HG02678 (cell line): ENCODE measurements around the gene DNAJC1.
A peak's percentile ranks its signal among the peaks of the same experiment; 100 is the strongest.

ENCODE experiments used
- ATAC-seq: cut with Tn5 transposase; IDR thresholded peaks from one replicate; pipeline ENCODE4 v1.9.1; 2021; ENCODE audit warnings: mild to moderate bottlenecking, moderate library complexity; ENCODE audit not compliant: unreplicated experiment

The DNAJC1 gene

GRCh38 chr10:21961847-21962246 is 41.7 kb downstream of the DNAJC1 start:
- no peak for ATAC-seq

DNA sequence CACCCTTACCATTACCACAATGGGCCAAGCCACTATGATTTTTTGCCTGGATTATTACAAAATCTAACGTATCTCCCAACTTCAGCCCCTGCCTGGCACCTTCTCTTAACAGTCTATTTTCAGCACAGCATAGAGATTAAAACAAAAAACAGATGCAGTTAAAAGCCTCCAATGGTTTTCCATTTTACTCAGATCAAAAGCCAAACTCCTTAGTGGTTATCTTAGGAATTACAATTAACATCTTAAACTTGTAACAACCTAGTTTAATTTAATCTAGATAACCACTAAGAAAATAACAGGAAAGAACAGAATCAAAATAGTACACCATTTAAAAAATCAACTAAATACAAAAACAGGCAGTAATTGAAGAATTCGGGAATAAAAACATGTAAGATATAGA is 43.5 kb downstream of the DNAJC1 start:
- ATAC-seq, result no peak

DNA sequence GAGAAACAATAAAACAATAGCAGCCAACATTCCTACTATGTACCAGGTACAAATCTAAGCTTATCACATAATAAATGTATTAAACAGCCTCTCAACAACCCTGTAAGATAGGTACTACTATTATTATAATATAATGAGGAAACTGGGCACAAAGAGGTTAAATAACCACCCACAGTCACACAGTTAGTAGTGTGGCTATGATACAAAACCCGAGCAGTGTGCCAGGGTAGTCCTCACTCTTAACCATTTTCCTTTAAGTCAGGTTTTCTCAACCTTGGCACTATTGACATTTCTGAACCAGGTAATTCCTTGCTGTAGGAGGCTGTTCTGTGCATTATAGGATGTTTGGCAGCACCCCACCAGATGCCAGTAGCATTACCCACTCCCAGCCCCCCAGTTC is 48.8 kb downstream of the DNAJC1 start:
- ATAC-seq, result no peak

DNA sequence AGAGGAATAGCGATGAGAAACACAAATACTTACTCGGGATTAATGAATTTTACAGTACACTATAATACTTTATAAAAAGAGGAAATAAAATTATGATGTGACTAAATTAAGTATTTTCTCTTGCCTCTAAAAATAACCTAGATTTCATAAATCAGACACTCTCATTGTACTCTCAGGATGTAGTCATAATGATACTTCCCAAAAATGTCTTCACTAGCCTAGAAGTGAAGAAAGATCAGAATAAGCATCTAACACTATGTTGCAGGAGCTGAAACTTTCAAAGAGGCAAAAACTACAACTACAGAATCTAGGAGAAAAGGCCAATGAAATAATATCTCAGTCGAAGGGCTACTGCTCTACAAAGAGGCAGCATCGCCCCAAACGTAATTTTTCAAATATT is 49.4 kb downstream of the DNAJC1 start:
- ATAC-seq, result peak; percentile 39

- no peak for ATAC-seq
These were observed 49.9 kb downstream of the DNAJC1 start for GRCh38 chr10:21953585-21954057.

DNA sequence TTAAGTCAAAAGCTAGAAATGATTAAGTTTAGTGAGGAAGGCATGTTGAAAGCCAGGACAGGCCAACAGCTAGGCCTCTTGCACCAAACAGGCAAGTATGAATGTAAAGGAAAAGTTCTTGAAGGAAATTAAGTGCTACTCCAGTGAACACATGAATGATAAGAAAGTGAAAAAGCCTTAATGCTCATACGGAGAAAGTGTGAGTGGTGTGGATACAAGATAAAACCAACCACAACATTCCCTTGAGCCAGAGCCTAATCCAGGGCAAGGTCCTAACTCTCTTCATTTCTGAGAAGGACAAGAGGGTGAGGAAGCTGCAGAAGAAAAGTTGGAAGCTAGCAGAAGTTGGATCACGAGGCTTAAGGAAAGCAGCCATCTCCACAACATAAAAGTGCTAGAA is 53.0 kb downstream of the DNAJC1 start:
- ATAC-seq, result no peak

DNA sequence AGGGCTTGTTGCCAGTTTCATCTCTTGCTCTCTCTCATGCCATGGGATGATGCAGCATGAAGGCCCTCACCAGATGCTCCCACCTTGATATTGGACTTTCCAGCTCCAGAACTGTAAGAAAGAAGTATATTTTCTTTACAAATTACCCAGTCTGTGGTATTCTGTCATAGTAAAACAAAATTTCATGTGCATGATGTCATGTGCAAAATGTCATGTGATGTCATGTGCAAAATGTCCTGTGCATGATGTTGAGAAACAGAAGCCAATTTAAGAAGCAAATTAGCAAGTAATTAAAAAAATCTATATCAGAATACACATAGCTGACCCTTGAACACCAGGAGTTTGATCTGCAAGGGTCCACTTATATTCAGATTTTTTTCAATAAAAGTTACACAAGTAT is 56.6 kb downstream of the DNAJC1 start:
- ATAC-seq, result no peak

- no peak for ATAC-seq
These were observed 58.7 kb downstream of the DNAJC1 start for GRCh38 chr10:21944727-21945386.

GRCh38 chr10:21943633-21944265 is 59.8 kb downstream of the DNAJC1 start:
- no peak for ATAC-seq

DNA sequence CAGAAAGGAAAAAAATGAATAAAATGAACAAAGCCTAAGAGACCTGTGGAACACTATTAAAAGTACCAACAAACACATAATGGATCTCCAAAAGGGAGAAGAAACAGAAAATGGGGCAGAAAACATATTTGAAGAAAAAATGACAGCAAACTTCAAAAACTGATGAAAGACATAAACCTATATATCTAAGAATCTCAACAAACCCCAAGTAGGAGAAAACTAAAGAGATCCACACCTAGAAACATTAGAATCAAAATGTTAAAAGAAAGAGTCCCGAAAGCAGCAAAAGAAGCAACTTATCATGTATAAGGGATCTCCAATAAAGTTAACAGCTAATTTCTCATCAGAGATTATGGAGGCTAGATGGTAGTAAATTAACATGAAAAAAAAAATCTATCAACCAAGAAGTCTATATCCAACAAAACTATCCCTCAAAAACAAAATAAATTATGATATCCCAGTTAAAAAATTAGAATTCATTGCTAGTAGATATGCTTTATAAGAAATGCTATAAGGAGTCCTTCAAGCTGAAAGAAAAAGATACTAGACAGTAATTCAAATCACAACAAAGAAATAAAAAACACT is 68.0 kb downstream of the DNAJC1 start:
- no peak for ATAC-seq

DNA sequence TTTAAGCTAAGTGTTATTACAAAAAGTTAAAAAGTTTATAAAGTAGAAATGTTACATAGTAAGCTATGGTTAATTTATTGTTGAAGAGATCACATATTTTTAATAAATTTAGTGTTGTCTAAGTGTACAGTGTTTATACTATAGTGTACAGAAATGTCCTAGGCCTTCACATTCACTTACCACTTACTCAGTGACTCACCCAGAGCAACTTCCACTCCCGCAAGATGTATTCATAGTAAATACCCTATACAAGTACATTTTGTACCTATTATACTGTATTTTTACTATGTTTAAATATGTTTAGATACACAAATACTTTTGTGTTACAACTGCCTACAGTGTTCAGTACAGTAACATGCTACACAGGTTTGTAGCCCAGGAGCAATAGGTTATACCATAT is 69.2 kb downstream of the DNAJC1 start:
- no peak for ATAC-seq

DNA sequence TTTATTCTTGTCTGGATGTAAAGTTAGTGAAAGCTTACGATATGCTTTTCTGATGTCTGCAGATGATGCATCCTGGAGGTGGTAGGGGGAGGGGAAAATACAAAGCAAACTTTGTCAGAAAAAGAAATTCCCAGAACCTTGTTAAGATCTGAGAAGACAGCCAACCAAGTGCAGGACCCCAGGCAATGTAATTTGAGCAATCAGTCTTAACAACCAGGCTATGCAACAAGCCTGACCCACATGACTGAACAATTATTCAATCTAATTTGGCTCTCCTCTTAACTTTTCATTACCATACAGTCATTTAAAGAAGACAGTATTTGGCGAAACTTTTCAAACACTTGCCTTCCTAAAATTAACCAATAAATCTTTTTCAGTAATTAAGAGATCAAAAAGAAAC is 74.5 kb downstream of the DNAJC1 start:
- no peak for ATAC-seq

DNA sequence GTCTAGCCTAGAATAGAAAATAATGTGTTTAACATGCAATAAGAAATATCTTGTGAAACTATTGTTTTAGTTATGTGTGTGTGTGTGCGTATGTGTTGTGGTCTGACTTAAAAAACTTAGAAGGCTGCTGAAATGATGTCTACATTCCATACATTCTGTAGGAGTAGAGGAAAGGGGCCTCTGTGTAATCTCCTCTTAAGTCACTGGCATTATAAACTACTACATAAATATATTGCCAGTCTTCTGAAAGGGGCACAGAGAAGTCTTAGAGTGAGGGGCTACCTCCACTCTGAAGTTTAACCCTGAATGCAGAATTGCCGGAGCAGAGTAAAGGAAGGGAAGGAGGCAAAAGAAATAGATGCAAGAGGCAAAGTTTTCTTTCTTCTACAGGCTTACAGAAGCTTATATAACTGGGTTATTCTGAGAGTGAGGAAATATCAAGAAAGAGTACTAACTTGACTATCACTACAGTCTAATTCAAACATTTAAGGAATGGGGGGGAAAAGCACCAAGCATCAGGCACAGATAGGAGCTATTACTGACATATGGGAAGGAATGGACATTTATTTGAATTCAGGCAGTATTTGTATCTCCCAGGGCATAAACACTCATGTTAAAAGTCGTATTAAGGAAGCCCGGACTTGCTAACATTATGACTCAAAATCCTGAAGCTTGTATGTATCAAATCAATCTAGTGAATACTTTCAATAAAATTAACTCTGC is 75.7 kb downstream of the DNAJC1 start:
- no peak for ATAC-seq

DNA sequence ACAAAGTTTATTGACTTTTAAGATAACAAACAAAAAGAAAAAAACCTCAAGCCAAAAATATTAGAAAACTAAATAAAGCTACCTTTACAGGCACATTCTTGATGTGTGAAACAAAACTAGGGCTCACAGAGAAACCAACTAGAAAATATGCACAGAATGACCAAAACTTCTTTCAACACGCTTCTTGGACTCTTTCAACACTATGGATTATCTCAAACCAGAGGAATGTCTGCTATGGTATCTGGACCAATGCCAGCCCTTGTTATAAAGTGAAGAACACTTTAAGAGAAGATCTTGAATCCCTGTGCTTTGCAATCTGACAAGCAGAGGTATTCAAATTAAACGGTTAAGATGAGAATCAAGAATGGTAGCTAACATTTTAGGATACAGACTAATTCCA is 76.6 kb downstream of the DNAJC1 start:
- ATAC-seq, result no peak

DNA sequence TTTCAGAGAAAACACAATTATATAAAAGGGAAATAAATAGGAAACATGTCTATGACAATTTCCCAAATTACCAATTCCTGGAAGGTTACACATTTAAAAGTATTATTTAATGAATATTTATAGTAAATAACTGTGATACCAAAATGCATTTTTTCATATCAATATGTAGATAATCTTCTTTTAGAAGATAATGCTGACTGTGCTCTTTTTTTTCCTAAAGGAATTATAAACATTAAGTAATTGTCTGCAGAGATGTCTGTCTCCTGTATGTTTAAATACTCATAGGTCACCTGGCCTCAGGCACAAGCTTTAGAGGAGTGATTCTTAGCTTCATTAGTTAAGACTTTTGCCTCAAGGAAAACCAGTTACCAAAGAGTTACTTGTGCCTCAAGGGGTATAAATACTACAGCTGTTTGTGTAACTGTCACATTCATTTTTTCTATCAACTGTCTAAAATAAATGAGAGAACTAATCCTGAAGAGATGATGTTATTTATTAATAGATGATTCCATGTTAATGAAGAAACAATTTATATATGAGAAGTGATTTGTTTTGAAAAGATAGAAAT is 77.1 kb downstream of the DNAJC1 start:
- ATAC-seq, result no peak

GRCh38 chr10:21925851-21926250 is 77.7 kb downstream of the DNAJC1 start:
- no peak for ATAC-seq

GRCh38 chr10:21924511-21924910 is 79.0 kb downstream of the DNAJC1 start:
- ATAC-seq, result no peak

DNA sequence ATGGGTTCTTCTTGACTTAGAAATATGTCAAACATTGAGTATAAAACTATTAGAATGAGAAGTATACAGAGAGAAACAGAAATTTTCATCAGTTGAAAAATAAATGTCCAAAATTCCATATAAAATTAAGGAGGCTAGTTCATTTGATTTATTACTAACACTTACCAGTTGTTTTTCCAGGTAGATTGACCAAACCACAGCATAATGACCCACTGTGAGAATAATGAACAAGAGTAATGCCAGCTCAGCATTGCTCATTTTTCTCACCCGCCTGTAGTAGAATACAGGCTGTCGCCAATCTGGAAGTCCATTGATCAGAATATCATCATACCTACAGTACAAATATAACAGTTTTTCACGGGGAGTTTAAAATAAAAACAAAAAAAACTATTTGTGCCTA is 82.9 kb downstream of the DNAJC1 start:
- ATAC-seq, result no peak

DNA sequence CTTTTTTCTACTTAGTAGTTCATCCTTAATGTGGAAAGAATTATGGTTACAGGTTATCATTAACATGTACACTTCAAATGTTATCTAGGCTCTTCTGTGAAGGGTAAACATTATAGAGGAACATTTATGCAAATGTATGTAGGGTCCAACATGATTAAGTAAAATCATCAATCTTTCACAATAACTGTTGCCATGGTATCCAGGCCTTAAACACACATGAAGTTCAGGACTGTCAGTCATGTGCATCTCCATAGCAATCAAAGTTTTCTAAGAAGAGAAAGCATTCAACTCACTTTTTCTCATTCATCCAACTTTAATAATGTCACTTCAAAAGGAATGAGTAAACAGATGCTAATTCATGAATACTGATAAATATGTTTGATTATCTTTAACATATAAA is 83.6 kb downstream of the DNAJC1 start:
- no peak for ATAC-seq

- ATAC-seq, result no peak
These were observed 84.4 kb downstream of the DNAJC1 start for GRCh38 chr10:21919117-21919516.

DNA sequence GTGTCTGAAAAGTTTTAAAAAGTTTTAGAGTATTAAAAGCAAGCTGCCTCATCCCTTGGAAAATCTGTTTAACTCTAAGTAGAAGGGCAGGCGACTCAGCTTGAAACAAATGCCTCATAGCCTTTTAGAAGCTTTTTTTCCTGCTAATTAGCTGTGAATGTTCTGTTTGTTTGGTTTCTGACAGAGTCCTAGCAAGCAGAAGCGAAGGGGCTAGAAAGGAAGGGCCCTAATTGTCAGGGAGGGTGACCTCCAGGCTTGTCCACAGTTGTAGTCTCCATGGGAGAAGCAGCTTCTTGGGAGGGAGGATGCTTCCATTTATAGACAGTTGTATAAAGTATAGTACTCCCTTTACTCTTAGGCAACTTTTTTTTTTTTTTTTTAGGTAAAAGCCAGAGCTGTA is 90.9 kb downstream of the DNAJC1 start:
- ATAC-seq, result no peak
